ENCODE data around the gene WWC2.

WWC2 gene

DNA sequence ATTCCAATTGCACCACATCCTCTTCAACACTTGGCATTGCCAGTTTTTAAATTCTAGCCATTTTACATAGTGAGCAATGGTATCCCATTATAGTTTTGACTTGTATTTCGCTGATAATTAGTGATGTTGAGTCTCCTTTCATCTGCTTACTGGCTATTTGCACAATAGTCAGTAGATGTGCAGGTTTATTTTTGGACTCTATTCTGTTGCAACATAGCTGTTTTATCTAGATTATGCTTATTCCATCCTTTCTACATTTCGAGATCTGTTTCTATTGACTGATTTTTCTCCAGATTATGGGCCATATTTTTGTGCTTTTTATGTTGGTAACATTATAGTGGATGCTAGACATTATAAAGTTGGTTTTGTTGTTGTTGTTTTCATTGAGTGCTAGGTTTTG is 106.1 kb downstream of the WWC2 start:
- DNase-seq, result no peak

DNA sequence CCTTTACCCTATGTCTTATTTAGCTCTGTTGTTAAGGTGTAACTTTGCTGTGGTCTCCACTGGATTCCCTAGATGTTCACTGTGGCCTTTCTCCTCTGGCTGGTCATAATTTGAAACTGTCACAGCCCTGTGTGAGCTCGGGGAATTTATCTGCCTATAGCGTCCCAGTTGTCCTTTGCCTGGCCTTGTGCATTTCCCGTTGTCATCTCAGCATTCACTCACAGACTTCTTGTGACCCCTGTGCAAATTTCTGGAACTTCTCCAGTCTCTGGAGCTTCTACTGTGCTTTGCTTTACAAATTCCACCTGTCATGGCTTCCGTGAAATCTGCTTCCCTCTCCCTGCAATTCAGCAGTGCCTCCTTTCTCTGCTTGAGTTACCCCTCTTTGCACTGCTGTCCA is 106.7 kb downstream of the WWC2 start:
- no peak for DNase-seq

- DNase-seq, result no peak
Observed at GRCh38 chr4:183211533-183211932, 112.5 kb downstream of the WWC2 start.

DNA sequence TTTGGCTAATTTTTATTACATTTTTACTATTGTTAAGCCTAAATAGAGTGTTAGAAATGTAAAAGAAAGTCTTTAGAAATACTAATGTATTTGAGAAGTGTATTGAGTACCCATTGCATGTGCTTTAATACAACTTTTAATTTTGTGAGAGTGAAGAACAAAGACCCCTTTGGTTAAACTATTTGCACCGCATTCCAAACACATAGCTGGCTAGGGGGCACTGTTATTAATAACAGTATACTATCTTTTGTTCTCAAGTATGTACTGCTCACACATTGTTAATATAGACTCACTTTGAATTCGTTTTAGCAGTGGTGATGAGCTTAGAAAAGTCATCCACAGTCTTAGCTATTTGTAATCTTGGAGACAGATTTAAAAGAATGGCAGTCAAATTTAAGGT is 114.9 kb downstream of the WWC2 start:
- DNase-seq, result no peak

- no peak for DNase-seq
Observed at GRCh38 chr4:183214912-183215488, 115.9 kb downstream of the WWC2 start.

- no peak for DNase-seq
Observed at GRCh38 chr4:183220236-183220635, 121.2 kb downstream of the WWC2 start.

DNA sequence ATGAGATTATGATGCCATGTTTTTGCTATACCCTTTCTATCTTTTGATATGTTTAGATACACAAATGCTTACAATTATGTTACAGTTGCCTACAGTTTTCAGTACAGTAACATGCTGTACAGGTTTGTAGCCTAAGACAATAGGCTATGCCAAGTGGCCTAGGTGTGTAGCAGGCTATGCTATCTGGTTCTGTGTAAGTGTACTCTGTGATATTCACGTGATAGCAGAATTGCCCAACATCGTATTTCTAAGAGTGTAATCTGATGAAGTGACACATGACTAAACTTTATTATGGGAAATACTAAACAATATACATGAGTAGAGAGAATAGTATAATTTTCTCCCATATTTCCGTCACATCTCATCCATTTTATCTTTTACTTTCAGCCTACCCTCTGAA is 124.0 kb downstream of the WWC2 start:
- DNase-seq, result no peak

DNA sequence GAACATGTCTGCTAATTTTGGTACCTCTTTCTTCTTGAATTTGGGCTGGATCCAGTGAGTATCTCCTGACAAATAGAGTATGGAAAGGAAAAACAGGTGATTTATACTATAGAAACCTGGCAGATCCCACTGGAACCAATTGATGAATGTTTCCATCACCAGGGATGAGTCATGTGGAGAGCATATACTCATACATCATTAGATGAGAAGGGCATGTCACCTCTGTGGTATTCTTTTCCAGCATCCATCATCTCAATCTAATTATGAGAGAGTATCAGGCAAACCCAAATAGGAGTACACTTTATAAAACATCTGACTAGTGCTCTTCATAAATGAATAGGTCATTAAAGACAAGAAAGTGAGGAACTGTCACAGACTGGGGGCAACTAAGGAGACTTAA is 130.3 kb downstream of the WWC2 start:
- DNase-seq, result peak; percentile 70

GRCh38 chr4:183240581-183241321 is 141.7 kb downstream of the WWC2 start:
- DNase-seq, result no peak

GRCh38 chr4:183241322-183241640 is 142.2 kb downstream of the WWC2 start:
- DNase-seq, result no peak

DNA sequence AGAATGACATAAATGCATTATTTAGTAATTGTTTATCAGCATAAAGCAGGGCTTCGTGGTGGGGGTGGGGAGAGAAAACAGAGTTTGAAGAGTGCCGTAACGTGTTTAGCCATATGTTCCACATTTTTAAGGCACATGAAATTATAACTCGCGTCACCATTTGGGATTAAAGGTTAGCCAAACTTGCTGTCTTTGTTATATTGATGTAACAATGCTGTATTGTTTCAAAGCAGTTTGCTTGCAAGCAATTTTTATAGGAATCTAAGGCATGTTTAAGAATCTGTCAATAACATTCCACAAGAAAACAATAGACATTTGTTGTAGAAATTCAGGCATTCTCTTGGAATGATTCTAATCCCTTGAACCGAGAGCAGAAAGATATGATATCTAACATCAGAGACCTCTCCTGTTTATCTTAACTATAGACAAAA is 142.7 kb downstream of the WWC2 start:
- peak; percentile 34 for DNase-seq

GRCh38 chr4:183242291-183242690 is 143.2 kb downstream of the WWC2 start:
- DNase-seq, result no peak

- DNase-seq, result peak; percentile 22
Observed at GRCh38 chr4:183244019-183244418, 145.0 kb downstream of the WWC2 start.

DNA sequence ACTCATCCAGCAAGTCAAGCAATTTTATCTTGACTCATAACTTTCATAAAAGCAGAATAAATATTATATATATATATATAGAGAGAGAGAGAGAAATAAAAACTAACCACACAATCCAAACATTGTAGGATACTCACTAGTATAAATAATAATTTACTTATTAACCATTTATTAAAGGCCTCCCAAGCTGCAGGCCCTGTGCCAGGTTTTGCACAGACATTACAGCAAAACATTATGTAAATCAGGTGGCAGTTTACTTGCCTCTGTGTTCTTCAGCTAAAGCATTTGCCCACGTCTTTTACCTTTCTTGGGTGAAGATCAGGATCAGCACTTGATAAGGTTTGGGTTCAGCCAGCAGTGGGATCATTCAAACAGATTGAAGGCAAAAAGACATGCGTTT is 145.4 kb downstream of the WWC2 start:
- no peak for DNase-seq

GRCh38 chr4:183248201-183248600 is 149.1 kb downstream of the WWC2 start:
- no peak for DNase-seq

DNA sequence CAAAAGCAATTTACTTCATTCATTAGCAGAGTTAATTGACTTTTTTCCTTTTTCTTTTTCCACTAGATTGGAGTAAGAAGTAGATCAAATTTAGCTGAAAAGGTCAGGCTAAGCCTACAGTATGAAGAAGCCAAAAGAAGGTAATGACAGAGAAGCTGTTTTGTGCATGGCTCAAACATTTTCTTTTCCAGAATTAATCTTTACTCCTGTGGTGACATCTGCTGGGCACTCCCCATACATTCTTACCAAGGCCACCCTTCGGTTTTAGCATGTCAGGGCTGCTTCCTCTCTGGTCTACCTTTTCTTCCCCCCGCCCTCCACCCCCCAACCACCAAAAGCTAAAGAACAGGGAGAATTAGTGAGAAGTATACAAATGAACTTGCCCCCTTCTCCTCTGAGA is 150.8 kb downstream of the WWC2 start:
- peak; percentile 42 for DNase-seq

GRCh38 chr4:183250831-183251230 is 151.8 kb downstream of the WWC2 start:
- no peak for DNase-seq

GRCh38 chr4:183252959-183253358 is 153.9 kb downstream of the WWC2 start:
- DNase-seq, result no peak

- DNase-seq, result no peak
Observed at GRCh38 chr4:183253451-183253850, 154.4 kb downstream of the WWC2 start.

DNA sequence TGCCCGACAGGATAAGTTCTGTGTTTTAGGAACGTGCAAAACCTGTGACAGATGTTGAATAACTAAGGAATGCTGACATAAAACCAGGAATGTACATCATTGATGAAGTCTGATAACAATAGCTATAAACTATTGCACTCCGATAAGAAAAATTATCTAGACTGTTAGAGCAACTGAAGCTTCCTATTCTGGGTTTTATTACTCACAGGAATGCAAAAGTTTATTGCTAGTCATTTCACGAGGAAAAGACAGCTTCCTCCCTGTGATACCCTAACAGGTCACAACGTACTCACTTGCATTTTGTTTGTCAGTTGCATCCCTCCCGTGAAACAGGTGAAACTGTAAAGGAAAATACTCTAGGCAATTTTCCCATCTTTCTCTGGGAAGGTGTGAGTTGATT is 155.1 kb downstream of the WWC2 start:
- no peak for DNase-seq

GRCh38 chr4:183255487-183255886 is 156.4 kb downstream of the WWC2 start:
- no peak for DNase-seq

- no peak for DNase-seq
Observed at GRCh38 chr4:183256343-183256742, 157.3 kb downstream of the WWC2 start.

DNA sequence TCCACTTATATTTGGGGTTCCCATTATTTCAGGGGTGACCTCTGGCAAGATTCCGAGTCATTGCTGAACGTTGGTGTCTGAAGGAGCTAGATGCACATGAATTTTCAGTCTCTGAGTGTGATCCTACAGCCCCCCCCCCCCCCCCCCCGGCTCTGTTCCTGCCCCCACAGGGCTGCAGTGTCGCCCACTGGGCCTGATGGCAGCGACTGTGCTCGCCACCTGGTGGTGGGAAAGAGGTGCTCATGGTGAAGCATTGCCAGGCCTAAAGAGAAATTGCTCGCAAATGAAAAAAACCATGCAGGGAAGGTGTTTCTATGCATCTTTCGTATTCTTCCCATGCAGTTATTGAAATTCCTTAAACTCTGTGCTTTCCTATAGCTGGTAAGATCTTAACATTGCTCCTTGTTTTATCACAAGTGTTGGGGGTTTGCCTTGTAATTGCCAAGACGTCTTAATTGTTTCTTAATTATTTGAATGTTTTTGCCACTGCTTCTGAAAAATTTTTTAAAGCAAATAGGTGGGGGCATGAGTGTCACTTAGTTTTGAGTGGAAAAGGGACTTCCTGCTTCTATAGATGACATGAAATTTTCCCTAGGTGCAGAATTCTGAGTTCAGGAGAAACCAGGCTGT is 157.8 kb downstream of the WWC2 start:
- peak; percentile 52 for DNase-seq

- no peak for DNase-seq
Observed at GRCh38 chr4:183257808-183258207, 158.8 kb downstream of the WWC2 start.
